Testis (tissue), 2 donors: ENCODE measurements around the gene CALML3.

Experiments used
- POLR2A ChIP-seq: fragments of 450-650 bp; IDR thresholded peaks from one replicate; pipeline ENCODE4 v1.6.1; 2017; ENCODE audit warnings: antibody characterized with exemption, mild to moderate bottlenecking, moderate library complexity
- TF ChIP-seq, protein P1 (sequence below), 3 experiments: fragments of 450-650 bp in 2 of 3; fragments of 200-600 bp in 1 of 3; sonication (generic) in 1 of 3; IDR thresholded peaks; one replicate each; pipeline ENCODE4 v1.5.1; 2016 to 2019; ENCODE audit warnings: antibody characterized with exemption in 3 of 3, mild to moderate bottlenecking in 2 of 3, moderate library complexity in 1 of 3

DNA sequence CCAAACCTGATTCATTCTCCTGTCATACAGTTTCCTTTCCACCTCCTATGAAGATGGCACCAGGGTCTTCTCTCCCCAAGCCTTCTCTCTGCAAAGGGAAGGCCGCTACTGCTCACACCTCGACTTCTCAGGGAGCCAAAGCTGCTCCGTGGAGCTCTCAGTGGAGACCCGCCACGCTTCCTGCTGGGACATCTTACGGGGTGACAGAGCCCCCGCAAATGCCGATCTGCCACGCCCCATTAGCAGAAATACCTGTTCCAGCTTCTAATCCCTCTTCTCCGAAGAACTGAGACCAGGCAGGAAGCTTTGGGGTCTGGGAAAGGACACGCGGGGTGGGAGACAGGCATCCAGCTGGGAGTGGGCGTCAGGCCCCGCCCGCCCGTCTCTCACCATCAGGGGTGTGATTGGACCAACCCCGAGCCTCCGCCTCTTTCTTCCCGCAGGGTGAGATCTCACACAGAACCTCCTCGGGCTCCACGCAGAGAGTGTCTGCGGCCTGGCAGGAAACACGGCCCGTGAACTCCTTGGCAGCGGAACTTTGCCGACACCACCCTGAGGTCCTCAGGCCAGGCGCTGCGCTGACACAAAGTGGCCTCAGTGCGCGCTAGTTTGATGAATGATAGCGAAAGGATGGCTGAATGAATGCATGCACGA is 13.4 kb upstream of the CALML3 start:
- TF ChIP-seq POLR2A, result no peak
- TF ChIP-seq, protein P1, sequence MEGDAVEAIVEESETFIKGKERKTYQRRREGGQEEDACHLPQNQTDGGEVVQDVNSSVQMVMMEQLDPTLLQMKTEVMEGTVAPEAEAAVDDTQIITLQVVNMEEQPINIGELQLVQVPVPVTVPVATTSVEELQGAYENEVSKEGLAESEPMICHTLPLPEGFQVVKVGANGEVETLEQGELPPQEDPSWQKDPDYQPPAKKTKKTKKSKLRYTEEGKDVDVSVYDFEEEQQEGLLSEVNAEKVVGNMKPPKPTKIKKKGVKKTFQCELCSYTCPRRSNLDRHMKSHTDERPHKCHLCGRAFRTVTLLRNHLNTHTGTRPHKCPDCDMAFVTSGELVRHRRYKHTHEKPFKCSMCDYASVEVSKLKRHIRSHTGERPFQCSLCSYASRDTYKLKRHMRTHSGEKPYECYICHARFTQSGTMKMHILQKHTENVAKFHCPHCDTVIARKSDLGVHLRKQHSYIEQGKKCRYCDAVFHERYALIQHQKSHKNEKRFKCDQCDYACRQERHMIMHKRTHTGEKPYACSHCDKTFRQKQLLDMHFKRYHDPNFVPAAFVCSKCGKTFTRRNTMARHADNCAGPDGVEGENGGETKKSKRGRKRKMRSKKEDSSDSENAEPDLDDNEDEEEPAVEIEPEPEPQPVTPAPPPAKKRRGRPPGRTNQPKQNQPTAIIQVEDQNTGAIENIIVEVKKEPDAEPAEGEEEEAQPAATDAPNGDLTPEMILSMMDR (IDR thresholded peaks at IDR 0.05), result no peak
